Transverse colon (tissue), 3 donors: ENCODE data around the gene PLCB1.

Experiments used
- EP300 ChIP-seq: sonication (generic); formaldehyde crosslinking; IDR thresholded peaks from one replicate; pipeline ENCODE4 v1.6.1; 2017; ENCODE audit warnings: antibody characterized with exemption, low read depth
- POLR2A ChIP-seq: fragments of 450-650 bp; IDR thresholded peaks from one replicate; pipeline ENCODE4 v1.6.1; 2016; ENCODE audit warnings: antibody characterized with exemption, mild to moderate bottlenecking, moderate library complexity
- TF ChIP-seq, protein P1 (sequence below), 5 experiments: fragments of 200-600 bp in 3 of 5; fragments of 450-650 bp in 2 of 5; sonication (generic) in 3 of 5; IDR thresholded peaks; 1 replicate in 2 of 5; 2 replicates in 3 of 5; pipeline ENCODE4 v1.5.1; 2016 to 2017; ENCODE audit warnings: antibody characterized with exemption in 5 of 5, inconsistent platforms in 3 of 5, mild to moderate bottlenecking in 2 of 5, moderate library complexity in 1 of 5

DNA sequence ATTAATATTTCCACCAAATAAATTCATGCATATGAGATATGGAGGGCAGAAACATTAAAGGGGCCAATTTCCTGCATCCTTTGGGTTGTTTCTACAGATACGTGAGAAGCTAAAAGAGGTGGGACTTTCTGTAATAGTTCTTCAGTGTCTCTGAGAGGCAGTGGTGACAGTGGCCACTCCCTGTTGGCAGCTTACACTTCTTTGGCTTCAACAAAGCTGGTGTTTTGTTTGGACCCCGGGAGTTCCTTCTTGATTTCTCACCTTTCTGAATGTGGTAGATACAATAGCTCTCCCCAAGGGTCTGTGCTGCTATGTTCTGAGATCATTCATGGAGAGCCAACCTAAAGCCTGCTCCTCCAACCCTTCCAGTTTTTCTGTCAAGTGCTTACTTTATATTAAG, 7.8 kb downstream of the PLCB1 start:
- TF ChIP-seq, protein P1, sequence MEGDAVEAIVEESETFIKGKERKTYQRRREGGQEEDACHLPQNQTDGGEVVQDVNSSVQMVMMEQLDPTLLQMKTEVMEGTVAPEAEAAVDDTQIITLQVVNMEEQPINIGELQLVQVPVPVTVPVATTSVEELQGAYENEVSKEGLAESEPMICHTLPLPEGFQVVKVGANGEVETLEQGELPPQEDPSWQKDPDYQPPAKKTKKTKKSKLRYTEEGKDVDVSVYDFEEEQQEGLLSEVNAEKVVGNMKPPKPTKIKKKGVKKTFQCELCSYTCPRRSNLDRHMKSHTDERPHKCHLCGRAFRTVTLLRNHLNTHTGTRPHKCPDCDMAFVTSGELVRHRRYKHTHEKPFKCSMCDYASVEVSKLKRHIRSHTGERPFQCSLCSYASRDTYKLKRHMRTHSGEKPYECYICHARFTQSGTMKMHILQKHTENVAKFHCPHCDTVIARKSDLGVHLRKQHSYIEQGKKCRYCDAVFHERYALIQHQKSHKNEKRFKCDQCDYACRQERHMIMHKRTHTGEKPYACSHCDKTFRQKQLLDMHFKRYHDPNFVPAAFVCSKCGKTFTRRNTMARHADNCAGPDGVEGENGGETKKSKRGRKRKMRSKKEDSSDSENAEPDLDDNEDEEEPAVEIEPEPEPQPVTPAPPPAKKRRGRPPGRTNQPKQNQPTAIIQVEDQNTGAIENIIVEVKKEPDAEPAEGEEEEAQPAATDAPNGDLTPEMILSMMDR (IDR thresholded peaks at IDR 0.05), result no peak
- TF ChIP-seq POLR2A, result no peak
- no peak for TF ChIP-seq EP300
